ENCODE measurements around the gene ITGB1. TPM values are rescaled to one million over a fixed set of nuclear protein-coding genes. Genes with fewer than 3 reads are reported as not detected.
A peak's percentile ranks its signal among the peaks of the same experiment; 100 is the strongest.
"Not testable (repeated sequence)": the region's sequence is repeated elsewhere in the genome, so short reads cannot be mapped to it uniquely, and the experiment has no call there.

ITGB1 gene
- polyA plus RNA-seq, 3 donors: 642 to 715 (median 687) TPM

- peak in 1 of 3 donors; percentile 60 for DNase-seq (ENCODE audit: low read depth in 3 of 3, low spot score in 2 of 3)
Measured at GRCh38 chr10:32980558-32981468, 22.8 kb upstream of the ITGB1 start.

GRCh38 chr10:32980242-32980557 lies 22.2 kb upstream of the ITGB1 start:
- no peak for DNase-seq (ENCODE audit: low read depth in 3 of 3, low spot score in 2 of 3)

DNA sequence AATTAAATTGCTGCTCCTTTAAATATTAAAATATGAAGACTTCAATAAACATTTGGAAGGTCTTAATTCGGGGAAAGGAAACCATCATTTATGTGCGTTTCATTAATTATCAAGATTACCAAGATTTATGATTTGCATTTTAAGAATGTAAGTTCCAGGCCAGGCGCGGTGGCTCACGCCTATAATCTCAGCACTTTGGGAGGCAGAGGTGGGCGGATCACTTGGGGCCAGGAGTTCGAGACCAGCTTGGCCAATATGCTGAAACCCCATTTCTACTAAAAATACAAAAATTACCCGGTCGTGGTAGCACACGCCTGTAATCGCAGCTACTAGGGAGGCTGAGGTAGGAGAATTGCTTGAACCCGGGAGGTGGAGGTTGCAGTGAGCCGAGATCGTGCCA lies 21.7 kb upstream of the ITGB1 start:
- not testable (repeated sequence) for DNase-seq (ENCODE audit: low read depth in 3 of 3, low spot score in 2 of 3)

GRCh38 chr10:32979041-32979440 lies 21.0 kb upstream of the ITGB1 start:
- DNase-seq (ENCODE audit: low read depth in 3 of 3, low spot score in 2 of 3): no peak

GRCh38 chr10:32977846-32978809 lies 20.1 kb upstream of the ITGB1 start:
- DNase-seq (ENCODE audit: low read depth in 3 of 3, low spot score in 2 of 3): not testable (repeated sequence)

- no peak for DNase-seq (ENCODE audit: low read depth in 3 of 3, low spot score in 2 of 3)
Measured at GRCh38 chr10:32976338-32976737, 18.3 kb upstream of the ITGB1 start.

- no peak for DNase-seq (ENCODE audit: low read depth in 3 of 3, low spot score in 2 of 3)
Measured at GRCh38 chr10:32972929-32973328, 14.9 kb upstream of the ITGB1 start.

GRCh38 chr10:32972460-32972859 lies 14.4 kb upstream of the ITGB1 start:
- no peak for DNase-seq (ENCODE audit: low read depth in 3 of 3, low spot score in 2 of 3)

DNA sequence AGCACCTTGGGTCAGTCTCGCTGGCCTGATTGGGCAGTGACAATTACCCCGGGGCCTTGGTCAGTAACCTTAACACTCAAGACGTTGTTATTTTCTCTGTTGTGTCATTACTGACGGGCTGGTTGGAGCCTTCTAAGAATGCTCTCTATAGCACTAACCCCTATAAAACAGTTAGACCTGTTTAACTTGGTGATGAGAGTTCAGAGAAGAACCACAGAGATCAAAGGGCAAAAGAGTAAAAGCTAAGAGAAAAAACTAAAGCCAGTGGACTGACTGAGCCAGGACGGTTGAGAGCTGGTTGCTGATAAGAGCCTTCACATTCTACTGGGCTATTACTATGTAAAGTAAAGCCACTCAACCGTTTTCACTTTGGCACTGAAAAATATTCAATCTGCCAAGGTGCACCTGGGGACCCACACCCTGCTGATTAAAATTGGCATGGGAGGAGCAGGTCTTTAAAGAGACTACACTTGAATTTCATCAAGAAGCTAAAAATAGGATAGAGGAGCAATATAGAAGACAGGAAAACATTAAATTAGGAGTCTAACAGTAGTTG lies 13.6 kb upstream of the ITGB1 start:
- no peak for DNase-seq (ENCODE audit: low read depth in 3 of 3, low spot score in 2 of 3)

- DNase-seq (ENCODE audit: low read depth in 3 of 3, low spot score in 2 of 3): no peak
Measured at GRCh38 chr10:32970910-32971309, 12.9 kb upstream of the ITGB1 start.

DNA sequence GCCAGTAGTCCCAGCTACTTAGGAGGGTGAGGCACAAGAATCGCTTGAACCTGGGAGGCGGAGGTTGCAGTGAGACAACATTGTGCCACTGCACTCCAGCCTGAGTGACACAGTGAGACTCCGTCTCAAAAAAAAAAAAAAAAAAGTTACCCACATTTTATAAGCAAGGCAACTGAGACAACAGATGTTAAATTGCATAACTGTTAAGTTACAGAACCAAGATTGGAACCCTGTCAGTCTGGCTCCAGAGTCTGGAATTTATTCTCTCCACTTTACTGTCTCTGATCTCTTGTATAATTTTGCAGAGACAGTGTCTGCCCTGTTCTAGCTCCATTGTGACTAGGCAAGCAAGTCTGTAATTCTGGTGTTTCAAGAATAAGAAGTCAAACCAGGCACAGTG lies 6.2 kb upstream of the ITGB1 start:
- no peak for DNase-seq (ENCODE audit: low read depth in 3 of 3, low spot score in 2 of 3)

- no peak for DNase-seq (ENCODE audit: low read depth in 3 of 3, low spot score in 2 of 3)
Measured at GRCh38 chr10:32963096-32963495, 5.1 kb upstream of the ITGB1 start.

- DNase-seq (ENCODE audit: low read depth in 3 of 3, low spot score in 2 of 3): no peak
Measured at GRCh38 chr10:32962521-32962920, 4.5 kb upstream of the ITGB1 start.

- no peak for DNase-seq (ENCODE audit: low read depth in 3 of 3, low spot score in 2 of 3)
Measured at GRCh38 chr10:32961895-32962369, 3.9 kb upstream of the ITGB1 start.

- DNase-seq (ENCODE audit: low read depth in 3 of 3, low spot score in 2 of 3): no peak
Measured at GRCh38 chr10:32961343-32961894, 3.4 kb upstream of the ITGB1 start.

DNA sequence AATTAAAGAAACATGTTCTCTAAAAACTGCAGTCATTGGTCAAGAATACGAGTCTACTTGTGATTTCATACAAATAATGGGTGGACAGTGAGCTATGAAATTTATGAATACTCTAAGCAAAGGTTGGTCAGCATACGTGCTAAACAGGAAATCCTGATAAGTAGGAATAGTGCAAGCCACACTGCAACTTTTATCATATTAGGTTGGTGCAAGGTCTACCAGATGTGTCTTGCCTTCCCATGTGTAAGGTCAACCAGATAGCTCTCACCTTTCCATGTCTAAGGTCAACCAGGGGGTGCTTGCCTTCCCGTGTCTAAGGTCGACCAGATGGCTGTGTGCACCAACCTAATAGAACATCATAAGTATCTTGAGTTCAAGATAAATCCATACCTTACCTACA lies 2.0 kb upstream of the ITGB1 start:
- no peak for DNase-seq (ENCODE audit: low read depth in 3 of 3, low spot score in 2 of 3)

DNA sequence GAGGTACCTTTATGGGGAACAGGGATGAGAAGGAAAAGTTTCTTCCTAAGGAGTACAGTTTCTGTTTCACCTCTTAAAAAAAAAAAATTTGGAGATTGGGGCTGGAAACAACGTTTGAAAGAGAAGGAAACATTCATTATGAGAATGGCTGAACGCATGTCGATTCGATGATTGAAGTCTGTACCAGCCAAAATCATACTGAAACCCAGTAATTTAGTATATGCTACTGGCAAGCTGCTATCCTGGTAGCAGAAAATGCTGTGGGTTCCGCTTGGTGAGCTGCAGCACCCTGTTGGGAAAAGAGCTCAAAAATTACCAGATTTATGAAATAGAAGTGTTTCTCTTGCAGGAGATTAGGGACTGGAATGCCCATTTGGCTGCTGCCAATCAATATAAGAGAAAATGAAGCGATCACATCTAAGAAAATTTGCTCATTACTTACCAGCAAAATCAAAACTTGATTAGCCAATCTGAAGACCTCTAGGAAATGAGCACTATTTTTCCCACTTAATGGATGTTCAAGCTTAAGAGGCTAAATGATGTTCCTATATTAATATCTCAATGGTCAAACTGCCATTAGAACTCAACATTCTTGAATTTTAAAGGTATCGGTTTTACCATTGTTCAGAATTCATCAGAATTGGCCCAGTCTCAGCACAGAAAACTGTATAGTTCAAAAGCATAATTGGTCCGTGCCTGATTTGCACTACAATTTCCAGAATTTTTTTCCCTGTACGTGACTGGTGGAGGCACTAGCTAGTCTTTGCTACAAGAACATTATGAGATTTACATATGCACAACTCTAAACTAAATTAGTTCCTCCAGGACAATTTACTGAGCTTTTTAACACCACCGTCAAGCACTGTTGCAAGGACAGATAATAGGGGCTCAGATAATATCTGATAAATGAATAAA lies 1.2 kb upstream of the ITGB1 start:
- no peak for DNase-seq (ENCODE audit: low read depth in 3 of 3, low spot score in 2 of 3)

GRCh38 chr10:32957341-32958084 lies 517 bp downstream of the ITGB1 start:
- DNase-seq (ENCODE audit: low read depth in 3 of 3, low spot score in 2 of 3): no peak
